GM12874 (cell line): ENCODE results near the gene CPVL.

Source experiments
- CTCF ChIP-seq: IDR thresholded peaks from 2 replicates; pipeline ENCODE4 v1.5.1; 2011; ENCODE audit warnings: low read depth, mild to moderate bottlenecking, control low read depth, low read length, moderate library complexity; ENCODE audit not compliant: insufficient read depth

The CPVL gene

GRCh38 chr7:29156907-29157452 lies 10.6 kb upstream of the CPVL start:
- no peak for TF ChIP-seq CTCF

- no peak for TF ChIP-seq CTCF
Observed at GRCh38 chr7:29154076-29154475, 7.7 kb upstream of the CPVL start.

GRCh38 chr7:29150856-29151255 lies 4.5 kb upstream of the CPVL start:
- no peak for TF ChIP-seq CTCF

DNA sequence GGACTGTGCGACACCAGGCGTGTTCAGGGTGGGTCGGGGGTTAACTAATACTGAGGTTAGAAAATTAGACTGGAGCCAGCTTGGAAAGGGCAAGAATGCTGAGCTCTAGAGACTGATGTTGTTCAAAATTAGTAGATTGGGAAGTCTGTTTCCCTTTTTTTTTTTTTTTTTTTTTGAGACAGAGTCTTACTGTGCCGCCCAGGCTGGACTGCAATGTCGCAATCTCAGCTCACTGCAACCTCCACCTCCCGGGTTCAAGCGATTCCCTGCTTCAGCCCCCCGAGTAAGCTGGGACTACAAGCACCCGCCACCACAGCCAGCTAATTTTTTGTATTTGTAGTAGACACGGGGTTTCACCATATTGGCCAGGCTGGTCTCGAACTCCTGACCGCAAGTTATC lies 2.7 kb upstream of the CPVL start:
- TF ChIP-seq CTCF, result no peak

GRCh38 chr7:29147821-29148220 lies 1.5 kb upstream of the CPVL start:
- no peak for TF ChIP-seq CTCF

DNA sequence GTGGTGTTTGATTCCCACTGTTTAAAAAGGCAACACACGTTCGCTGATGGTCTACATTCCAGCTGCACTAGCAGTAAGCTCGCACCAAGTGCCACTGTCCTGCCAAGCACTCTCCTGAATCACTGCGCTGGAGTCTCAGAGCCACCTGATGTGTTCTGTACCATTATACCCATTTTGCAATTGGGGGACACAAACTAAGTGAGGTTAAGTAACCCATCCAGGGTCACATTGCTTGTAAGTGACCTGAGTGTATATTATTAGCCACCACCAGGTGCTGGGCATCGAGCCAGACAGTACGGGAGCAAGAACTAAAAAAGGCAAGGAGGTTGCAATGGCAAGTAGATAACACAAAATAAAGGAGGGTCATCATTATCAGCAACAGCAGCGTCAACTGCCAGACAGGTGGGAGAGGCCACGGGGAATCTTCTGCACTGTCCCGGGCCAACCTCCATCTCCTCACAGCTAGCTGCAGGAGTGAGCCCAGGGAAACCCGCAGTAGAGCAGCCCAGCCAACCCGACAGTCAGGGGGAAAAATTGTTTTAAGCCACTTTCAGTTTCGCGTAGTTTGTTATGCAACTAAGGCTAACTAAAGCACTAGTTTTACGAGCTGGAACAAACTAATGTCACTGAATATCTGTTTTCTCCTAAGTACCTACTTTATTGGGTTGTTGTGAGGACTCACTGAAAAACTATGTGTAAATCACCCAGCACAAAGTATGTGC lies 712 bp upstream of the CPVL start:
- no peak for TF ChIP-seq CTCF

DNA sequence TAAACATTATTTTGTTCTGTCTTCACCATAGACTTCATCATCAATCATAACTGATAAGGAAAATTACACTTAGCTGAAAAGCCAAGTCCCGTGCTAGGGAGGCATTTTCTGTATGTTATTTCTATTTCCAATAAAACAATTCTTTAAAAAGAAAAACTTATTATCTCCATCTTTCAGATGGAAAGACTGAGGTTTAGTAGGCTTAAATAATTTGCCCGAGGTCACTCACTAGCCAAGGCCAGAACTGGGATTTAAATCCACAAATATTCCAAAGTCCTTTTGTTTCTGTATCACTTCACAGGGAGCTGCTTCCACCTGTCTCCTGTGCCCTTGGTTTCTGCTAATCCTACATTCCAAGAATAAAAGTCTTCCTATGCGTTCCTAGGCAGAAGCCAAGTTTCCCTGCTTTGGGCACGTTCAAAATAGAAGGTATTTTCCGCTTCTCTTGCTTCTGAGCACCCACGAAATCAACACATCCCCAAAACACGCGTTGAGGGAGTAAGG lies 732 bp downstream of the CPVL start:
- no peak for TF ChIP-seq CTCF
